GM18526 (cell line): ENCODE results near the gene GAD2.

ENCODE experiments used
- POLR2A ChIP-seq: IDR thresholded peaks from 3 replicates; pipeline ENCODE4 v1.6.1; 2011; ENCODE audit not compliant: insufficient read length; ENCODE audit errors: extremely low read depth

Gene GAD2

DNA sequence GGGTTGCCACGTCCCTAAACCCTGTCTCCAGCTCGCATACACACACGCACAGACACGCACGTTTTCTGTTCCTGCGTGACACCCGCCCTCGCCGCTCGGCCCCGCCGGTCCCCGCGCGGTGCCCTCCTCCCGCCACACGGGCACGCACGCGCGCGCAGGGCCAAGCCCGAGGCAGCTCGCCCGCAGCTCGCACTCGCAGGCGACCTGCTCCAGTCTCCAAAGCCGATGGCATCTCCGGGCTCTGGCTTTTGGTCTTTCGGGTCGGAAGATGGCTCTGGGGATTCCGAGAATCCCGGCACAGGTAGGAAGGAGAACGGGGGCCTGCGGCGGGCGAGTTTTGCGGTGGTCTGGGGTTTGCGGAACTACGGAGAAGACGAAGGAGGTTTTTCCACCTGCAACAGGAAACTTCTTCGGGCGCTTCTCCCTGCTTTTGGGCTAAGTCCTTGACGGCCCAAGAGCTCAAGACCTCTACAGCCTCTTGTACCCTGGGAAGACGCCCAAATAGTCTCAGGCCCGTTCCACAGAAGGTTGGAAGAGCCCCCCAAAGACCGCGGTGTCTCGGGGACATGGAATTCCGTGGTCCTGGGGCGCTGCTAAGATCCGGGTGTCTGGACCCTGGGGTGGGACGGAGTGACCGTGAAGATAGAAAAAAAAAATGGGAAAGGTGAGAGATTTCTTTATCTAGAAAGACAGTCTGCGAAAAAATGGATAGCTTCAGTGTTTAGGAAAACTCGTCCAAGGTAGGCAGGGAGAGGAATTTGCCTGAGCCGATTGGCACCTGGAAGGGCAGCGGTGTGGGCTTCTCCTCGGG is at the start of gene GAD2:
Gene GAD2, plus strand, starts transcription at position 190 of the 811 bp plus-strand sequence. Its CDS starts 36 bp downstream, at position 226.
- no peak for TF ChIP-seq POLR2A

DNA sequence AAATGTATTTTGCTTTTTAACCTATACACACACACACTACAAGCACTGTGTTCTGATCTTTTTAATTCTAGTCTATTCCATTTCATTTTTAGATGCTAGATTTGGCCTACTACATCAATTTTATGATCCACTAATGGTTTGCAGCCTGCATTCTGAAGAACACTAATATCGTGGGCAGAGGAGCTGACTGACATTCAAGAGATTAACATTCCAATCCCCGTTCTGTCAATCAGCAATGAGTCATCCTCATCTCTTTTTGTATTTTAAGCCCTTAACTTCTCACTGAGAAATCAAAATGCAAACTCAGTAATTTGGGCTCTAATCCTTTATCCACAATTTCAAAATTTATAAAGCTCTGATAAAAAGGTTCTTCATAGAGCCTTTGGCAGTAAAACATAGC is 47.1 kb upstream of the GAD2 start:
- TF ChIP-seq POLR2A: no peak

DNA sequence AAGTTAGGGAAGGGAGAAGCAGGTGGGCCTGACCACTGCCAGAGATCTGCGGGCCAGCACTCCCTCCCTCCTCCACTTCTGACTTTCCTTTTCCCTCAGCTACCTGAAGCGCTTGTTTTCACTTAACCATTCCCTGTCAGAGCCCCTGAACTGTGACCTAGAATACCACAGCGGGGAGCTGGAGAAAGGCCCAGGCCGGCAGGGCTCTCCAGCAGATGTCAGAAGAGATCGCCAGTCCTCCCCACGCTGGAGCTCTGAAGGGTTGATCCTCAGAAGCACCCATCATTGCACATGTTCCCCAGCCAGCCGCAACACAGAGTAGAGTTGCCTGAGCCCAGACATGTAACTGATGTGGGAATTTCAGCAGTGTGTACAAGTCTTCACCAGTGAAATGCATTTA is 44.4 kb upstream of the GAD2 start:
- no peak for TF ChIP-seq POLR2A

DNA sequence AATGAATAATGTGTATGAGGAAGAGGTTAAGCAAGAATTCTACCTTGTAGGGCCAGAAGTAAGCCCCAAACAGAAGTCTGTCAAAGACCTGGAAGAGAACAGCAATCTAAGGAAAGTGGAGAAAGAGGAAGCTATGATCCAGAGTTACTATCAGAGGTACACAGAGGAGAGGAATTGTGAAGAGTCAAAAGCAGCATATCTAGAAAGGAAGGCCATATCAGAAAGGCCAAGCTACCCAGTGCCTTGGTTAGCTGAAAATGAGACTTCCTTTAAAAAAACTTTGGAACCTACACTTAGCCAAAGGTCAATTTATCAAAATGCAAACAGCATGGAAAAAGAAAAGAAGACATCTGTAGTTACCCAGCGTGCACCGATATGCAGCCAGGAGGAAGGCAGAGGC is 42.7 kb upstream of the GAD2 start:
- no peak for TF ChIP-seq POLR2A

DNA sequence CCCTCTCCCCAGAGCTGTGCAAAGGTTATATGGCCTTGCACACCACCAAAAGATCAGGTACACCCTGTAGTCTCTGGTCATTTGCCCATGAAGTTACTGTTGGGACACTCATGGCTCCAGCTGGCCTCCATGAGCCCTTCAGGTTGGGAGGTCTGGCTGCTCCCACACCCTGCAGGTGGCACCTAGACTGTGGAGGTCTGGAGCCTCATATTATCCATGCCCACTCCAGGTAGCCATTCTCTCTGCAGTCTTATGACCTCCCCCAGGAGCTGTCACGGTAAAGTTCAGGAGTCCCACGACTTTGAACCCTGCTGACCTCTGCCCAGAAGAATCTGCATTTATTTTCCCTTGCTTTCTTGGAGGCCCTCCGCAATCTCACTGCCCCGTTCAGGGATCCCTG is 39.2 kb upstream of the GAD2 start:
- no peak for TF ChIP-seq POLR2A

DNA sequence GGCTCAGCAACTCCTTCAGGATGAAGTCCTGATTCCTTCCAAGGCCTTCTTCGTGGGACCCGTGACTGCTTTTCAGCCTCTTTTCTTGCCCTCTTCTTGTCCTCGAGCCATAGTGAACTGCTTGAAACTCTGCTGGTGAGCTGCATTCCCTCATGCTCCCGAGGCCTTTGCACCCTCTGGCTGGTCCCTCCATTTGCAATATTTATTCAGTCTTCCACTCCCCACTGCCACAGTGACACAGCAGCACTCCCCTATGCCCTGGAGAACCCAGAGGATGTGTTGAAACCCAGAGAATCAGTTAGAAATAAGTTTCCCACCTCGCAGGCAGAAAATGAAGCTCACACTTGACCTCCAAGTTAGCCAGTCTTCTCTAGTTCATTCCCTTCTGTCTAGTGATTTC is 22.3 kb upstream of the GAD2 start:
- no peak for TF ChIP-seq POLR2A

DNA sequence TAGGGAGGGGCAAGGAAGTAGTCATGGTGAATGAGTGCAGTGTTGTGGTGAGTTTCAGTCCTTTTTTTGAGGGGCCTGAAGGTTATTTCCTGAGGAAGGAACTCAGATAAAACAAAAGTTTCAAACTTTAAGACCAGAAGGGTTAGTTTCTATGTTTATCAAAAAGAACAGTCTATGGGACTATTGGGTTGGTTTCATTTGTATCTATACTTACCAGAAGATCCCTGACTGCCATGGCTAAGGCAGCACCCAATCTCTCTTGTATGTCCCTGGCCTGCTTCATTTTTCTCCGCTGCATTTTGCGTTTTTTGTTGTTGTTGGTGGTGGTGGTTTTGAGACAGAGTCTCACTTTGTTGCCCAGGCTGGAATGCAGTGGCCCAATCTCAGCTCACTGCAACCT is 19.3 kb upstream of the GAD2 start:
- no peak for TF ChIP-seq POLR2A

DNA sequence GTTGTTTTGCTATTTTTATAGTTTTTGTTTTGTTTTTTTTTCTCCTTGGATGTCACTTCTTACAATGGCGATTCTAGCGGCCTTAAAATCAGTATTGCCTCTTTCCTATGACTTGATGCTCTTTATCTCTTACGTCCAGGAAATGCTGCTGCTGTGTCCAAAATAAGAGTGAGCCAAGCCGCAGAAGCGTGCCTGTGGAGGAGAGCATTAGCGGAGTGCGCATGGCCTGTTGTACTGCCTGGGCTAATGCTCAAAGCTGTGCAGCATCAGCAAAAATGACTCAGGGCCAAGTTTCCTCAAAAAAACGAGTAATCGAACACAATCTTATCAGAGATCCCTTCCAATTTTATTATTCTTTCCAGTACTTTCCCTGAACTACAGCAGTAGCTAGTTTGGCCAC is 18.5 kb upstream of the GAD2 start:
- TF ChIP-seq POLR2A: no peak

DNA sequence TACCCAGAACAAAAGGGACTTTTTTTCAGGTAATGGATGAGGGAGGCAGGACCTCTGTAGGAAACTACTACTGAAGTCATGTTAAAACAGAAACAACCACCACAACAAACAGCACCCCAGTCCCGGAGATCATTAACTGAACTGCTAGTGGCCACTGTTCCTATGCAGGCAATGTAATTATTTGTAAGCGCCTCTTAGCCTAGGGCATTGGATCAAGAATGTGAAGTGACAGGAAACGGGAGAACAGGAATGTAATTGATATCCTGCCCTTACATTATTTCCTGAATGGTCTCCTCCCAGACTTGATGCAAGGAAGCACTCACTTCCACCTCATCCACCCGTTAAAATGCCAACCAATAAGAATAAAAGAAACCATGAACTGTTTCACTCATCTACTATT is 16.7 kb upstream of the GAD2 start:
- no peak for TF ChIP-seq POLR2A

DNA sequence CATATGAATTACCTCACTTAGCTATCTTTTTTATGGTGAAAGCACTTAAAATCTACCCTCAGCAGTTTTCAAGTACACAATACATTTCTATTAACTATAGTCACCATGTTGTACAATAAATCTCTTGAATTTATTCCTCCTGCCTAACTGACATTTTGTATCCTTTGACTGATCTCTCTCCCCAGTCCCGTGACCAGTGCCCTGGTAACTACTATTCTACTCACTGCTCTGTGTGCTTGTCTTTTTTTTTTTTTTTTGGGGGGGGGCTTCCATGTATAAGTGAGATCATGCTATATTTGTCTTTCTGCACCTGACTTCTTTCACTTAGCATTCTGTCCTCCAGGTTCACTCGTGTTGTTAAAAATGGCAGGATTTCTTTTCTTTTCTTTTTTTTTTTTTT is 11.4 kb upstream of the GAD2 start:
- no peak for TF ChIP-seq POLR2A

DNA sequence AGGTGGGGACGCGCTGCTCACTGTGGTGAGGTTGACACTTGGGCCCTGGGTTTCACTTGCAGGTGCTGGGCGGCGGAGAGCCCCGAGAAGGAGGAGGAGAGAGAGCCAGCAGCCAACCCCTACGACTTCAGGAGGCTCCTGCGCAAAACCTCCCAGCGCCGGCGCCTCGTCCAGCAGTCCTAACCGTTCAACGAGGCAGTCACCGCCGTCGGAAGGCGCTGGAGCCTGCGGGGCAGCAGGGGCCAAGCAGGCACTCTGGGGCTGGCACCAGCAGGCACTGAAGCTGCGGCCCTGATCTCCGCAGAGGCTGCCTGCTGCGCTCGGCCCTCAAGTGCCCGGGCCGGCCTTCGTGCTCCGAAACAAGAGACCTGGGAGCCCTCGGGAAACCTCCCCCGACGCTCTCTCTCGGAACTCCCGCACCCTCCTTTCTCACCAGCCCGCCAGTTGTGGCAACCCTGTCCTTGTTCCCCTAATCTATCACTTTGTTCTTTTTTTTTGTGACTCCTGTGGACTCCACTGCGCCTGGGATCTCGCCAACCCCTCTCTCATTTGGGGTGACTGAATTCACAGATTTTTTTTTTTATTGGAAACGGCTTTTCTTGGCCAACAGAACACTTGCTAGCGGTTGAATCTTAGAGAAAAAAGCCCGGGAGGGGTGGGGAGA is 4.7 kb upstream of the GAD2 start:
- no peak for TF ChIP-seq POLR2A

DNA sequence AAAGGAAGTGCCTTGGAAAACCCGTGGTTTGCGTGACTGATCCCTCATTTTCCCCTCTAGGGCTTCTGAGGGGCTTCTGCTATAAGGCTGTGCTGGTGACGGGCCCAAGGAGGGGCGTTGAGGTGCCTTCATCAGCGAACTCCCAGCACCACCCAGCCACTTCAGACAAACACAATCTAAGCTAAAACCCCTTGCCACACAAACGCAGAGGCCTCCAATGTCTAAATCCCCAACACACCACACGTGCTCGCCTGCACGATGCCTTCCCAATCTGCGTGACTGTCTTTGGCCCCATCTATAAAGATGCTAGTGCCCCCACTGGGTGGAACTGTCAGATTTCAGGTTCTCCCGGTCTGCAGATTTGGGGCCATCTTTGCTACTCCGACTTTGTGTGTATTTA is 4.1 kb upstream of the GAD2 start:
- no peak for TF ChIP-seq POLR2A

DNA sequence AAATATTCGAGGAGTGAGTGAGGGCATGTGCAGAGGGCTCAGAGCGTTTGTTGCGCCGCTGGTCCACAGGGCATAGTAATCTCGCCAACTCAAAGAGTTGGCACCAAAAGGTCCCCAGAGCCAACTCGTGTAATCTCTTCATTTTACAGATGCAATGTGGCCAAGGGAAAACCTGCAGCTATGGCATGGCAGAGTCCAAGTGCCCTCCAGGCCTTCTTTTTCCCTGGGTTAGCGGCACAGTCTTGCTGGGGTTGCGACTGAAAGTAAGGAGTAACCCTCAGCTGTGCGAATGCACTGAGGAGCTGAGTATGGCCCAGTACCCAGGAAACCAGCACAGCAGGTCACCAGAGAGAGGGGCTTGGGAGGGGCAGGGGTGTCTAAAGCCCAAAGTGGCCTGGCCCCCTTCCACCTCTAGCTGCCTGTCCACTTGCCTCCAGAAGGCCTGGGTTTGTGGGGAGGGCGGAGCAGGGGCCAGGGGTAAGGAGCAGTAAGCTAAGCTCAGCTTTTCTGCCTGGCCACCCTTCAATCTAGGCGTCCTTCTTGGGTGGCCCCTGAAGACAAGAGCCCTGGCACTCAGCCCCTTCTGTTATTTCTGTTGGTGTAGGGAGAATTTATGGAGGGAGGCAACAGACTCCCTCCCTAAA is 3.3 kb upstream of the GAD2 start:
- no peak for TF ChIP-seq POLR2A

DNA sequence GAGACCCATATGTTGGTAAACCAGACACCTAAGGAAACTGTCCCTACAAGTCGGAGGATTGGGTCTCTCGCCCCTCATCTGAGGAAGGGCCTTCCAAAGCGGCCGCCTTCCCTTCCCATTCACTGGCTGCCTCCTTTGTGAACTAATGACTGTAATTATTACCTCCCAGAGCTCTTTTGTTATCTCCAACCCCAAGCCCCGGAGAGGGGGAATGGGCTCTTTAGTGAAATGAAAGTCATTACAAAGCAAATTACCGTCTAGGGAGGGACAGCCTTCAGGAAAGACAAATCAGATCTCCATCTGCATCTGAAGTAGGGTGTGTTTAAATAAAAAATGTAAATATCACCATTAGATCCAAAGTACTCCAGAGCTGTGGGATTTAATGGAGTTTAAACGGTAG is 2.6 kb upstream of the GAD2 start:
- TF ChIP-seq POLR2A: no peak

DNA sequence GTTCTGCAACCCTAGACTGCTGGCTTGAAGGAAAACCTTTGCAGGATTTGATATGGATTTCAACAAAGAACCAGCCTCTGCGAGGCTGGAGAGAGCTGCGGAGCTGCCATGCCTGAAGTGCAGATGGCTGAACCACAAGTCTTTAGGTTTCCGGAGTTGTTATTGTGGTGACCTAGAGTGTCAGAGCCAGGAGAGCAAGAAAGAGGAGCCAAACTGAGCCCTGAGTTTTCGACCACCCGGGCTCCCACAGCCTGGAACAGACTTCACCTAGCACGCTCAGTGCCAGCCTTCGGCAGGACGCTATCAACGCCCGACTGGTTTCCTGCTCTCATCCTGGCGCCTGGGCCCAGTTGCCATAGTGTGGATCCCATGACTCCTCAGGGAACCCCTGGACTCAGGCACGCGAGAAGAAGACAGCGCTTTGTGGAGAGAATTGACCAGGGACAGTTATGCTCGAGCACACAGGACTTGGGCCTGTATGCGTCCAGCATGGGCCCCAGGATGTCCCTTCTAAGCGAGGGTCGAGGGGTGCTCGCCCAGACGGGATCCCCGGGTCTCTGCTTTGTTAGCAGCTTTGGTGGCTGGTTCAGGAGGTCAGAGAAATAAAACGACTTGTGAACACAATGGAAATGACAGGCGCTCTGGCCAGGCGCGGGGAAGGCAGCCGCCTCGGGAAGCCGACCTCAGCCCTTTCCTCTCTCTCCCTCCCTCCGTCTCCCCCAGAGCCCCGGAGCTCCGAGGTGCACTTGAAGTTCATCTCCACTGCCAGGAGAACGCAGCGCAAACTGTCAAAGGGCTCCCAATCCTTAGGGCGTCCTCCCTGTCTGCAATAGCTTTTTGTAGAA is 1.8 kb upstream of the GAD2 start:
- TF ChIP-seq POLR2A: no peak
